PC-3 (cell line): ENCODE results near the gene ZNF385B. TPM values are rescaled to one million over a fixed set of nuclear protein-coding genes. Genes with fewer than 3 reads are reported as not detected.
"Not testable (repeated sequence)": the region's sequence is repeated elsewhere in the genome, so short reads cannot be mapped to it uniquely, and the experiment has no call there.

Experiments used
- ATAC-seq: fragments of 200-7000 bp; cut with Tn5 transposase; 2 replicates; pipeline ENCODE4 v1.9.1; 2020; ENCODE audit warnings: mild to moderate bottlenecking, moderate library complexity
- BruUV-seq: library from RNA; stranded (reverse); fragments of 400-500 nt; replicated peaks from 2 replicates; lab custom pipeline; 2021; lab: Mats Ljungman, UMichigan
- CTCF ChIA-PET: fragments of 300-600 bp; sonication (Branson Sonifier 250); formaldehyde crosslinking; loops from one replicate; lab custom pipeline; 2022; ENCODE audit warnings: antibody characterized with exemption; lab: Charles Lee
- POLR2A ChIA-PET: fragments of 300-600 bp; sonication (Branson Sonifier 250); formaldehyde crosslinking; loops from one replicate; lab custom pipeline; 2022; ENCODE audit warnings: antibody characterized with exemption; ENCODE audit not compliant: unreplicated experiment; lab: Charles Lee
- DNase-seq: peaks from one replicate; pipeline ENCODE4 v3.0.0-alpha.2; 2015
- H2AFZ ChIP-seq: fragments of 300-600 bp; sonication (generic); 2 replicates; pipeline ENCODE4 v1.6.0; 2016; ENCODE audit warnings: antibody characterized with exemption, low read length
- H3F3A ChIP-seq: fragments of 300-600 bp; sonication (generic); one replicate; pipeline ENCODE4 v1.6.0; 2017; ENCODE audit warnings: antibody characterized with exemption, low read length, control low read depth, mild to moderate bottlenecking; ENCODE audit not compliant: unreplicated experiment
- H3K27ac ChIP-seq: fragments of 300-600 bp; sonication (generic); 2 replicates; pipeline ENCODE4 v1.5.1; 2016; ENCODE audit warnings: mild to moderate bottlenecking, low read length
- H3K27me3 ChIP-seq: fragments of 300-600 bp; sonication (generic); 2 replicates; pipeline ENCODE4 v1.6.1; 2016; ENCODE audit warnings: low read length, mixed read lengths
- H3K36me3 ChIP-seq: fragments of 300-600 bp; sonication (generic); 2 replicates; pipeline ENCODE4 v1.6.1; 2016; ENCODE audit warnings: low read depth, mixed run types, low read length, mixed read lengths
- H3K4me1 ChIP-seq: fragments of 300-600 bp; sonication (generic); 2 replicates; pipeline ENCODE4 v1.5.1; 2016; ENCODE audit warnings: low read length; ENCODE audit not compliant: insufficient read depth
- H3K4me2 ChIP-seq: fragments of 300-600 bp; sonication (generic); 2 replicates; pipeline ENCODE4 v1.6.0; 2016; ENCODE audit warnings: low read length
- H3K4me3 ChIP-seq: fragments of 300-600 bp; sonication (generic); 2 replicates; pipeline ENCODE4 v1.5.1; 2016; ENCODE audit warnings: mild to moderate bottlenecking, low read length, mixed read lengths
- H3K79me2 ChIP-seq: fragments of 300-600 bp; sonication (generic); 2 replicates; pipeline ENCODE4 v1.6.1; 2017; ENCODE audit warnings: low read length, mixed read lengths
- H3K9ac ChIP-seq: fragments of 300-600 bp; sonication (generic); 2 replicates; pipeline ENCODE4 v1.6.0; 2016; ENCODE audit warnings: mild to moderate bottlenecking, low read length
- H3K9me2 ChIP-seq: fragments of 300-600 bp; sonication (generic); replicated peaks from 2 replicates; pipeline ENCODE4 v1.6.1; 2016; ENCODE audit warnings: mixed run types, low read length, mixed read lengths
- H3K9me3 ChIP-seq: fragments of 300-600 bp; sonication (generic); 2 replicates; pipeline ENCODE4 v1.6.1; 2016; ENCODE audit warnings: low read length, mixed read lengths
- H4K20me1 ChIP-seq: fragments of 300-600 bp; sonication (generic); 2 replicates; pipeline ENCODE4 v1.6.1; 2016; ENCODE audit warnings: low read length, mixed read lengths
- CTCF ChIP-seq: fragments of 300-600 bp; sonication (generic); conservative IDR thresholded peaks from 2 replicates; pipeline ENCODE4 v1.5.1; 2017; ENCODE audit warnings: antibody characterized with exemption, low read depth, mild to moderate bottlenecking, low read length
- EZH2 ChIP-seq: fragments of 300-600 bp; sonication (generic); IDR thresholded peaks from one replicate; pipeline ENCODE4 v1.6.1; 2017; ENCODE audit warnings: antibody characterized with exemption, mild to moderate bottlenecking, low read length; ENCODE audit not compliant: unreplicated experiment
- EZH2phosphoT487 ChIP-seq: fragments of 300-600 bp; sonication (generic); IDR thresholded peaks from 2 replicates; pipeline ENCODE4 v1.6.1; 2018; ENCODE audit warnings: mild to moderate bottlenecking, antibody characterized with exemption, low read length, borderline replicate concordance
- intact Hi-C: fragments of 100-400 bp; cut with micrococcal nuclease; formaldehyde crosslinking; loops from 2 replicates; pipeline ENCODE4 v1.9.0; 2023
- total RNA-seq: library from RNA; depleted of rRNA; stranded (reverse); fragments of >200 nt; gene quantifications from 2 replicates; pipeline ENCODE4 v1.2.3, GENCODE V29; 2014

ZNF385B gene
- total RNA-seq, 1 experiment from 2014 or later = 2.4 TPM

- Histone ChIP-seq H3F3A (no peaks in the 10 kb centered on the region), H3K36me3 (peaks cover 4% of the 10 kb centered on the region; the same call in 1 of the 2 replicates), H4K20me1 (no peaks in the 10 kb centered on the region), H2AFZ (no peak overlapping the region), H3K4me3 (no peak overlapping the region), H3K9ac (no peak overlapping the region), H3K4me2 (no peak overlapping the region), H3K27me3 (no peaks in the 10 kb centered on the region), H3K9me2 (no peaks in the 10 kb centered on the region), H3K79me2 (no peaks in the 10 kb centered on the region), H3K27ac (no peak overlapping the region), H3K9me3 (peaks cover 8% of the 10 kb centered on the region), H3K4me1 (peaks cover 7% of the 10 kb centered on the region; the same call in 1 of the 2 replicates)
- ChIA-PET POLR2A (no interaction called here), CTCF (no interaction called here)
- ATAC-seq (peak; percentile 74), DNase-seq (peak; percentile 77)
- intact Hi-C loops = no loop called here
- no TSS peak for BruUV-seq
- no peak for TF ChIP-seq CTCF
Observed at GRCh38 chr2:179467111-179467510, 394.3 kb downstream of the ZNF385B start.

- Histone ChIP-seq H3K36me3 (peaks cover 30% of the 10 kb centered on the region; the same call in 1 of the 2 replicates), H3K9ac (no peak overlapping the region), H3K4me2 (no peak overlapping the region), H3K27me3 (no peaks in the 10 kb centered on the region), H3K27ac (no peak overlapping the region), H3K4me3 (no peak overlapping the region), H3K79me2 (no peaks in the 10 kb centered on the region), H4K20me1 (no peaks in the 10 kb centered on the region), H3F3A (peaks cover 7% of the 10 kb centered on the region), H3K9me2 (no peaks in the 10 kb centered on the region), H2AFZ (no peak overlapping the region), H3K4me1 (peaks cover 7% of the 10 kb centered on the region), H3K9me3 (peaks cover 24% of the 10 kb centered on the region)
- intact Hi-C loops = no loop called here
- CTCF ChIA-PET = no interaction called here
- DNase-seq (peak; percentile 3), ATAC-seq (no peak)
- POLR2A ChIA-PET = no interaction called here
- no TSS peak for BruUV-seq
- no peak for TF ChIP-seq CTCF
- no peak for TF ChIP-seq EZH2
- TF ChIP-seq EZH2phosphoT487 = no peak
Observed at GRCh38 chr2:179461420-179461819, 400.0 kb downstream of the ZNF385B start.

GRCh38 chr2:179460181-179460929 lies 401.1 kb downstream of the ZNF385B start:
- TSS peak; percentile 46 for BruUV-seq
- H2AFZ ChIP-seq = peak overlapping the region; percentile 49
- no peaks in the 10 kb centered on the region for H3K9me2 ChIP-seq
- peak; percentile 72 for ATAC-seq
- H3K27me3 ChIP-seq = no peaks in the 10 kb centered on the region
- H3K4me3 ChIP-seq = no peak overlapping the region
- peak; percentile 91 for DNase-seq
- H3K9me3 ChIP-seq = peaks cover 21% of the 10 kb centered on the region
- intact Hi-C loops = no loop called here
- H3K27ac ChIP-seq = peak overlapping the region; percentile 93
- H3K4me2 ChIP-seq = peak overlapping the region; percentile 35; the same call in 1 of the 2 replicates
- peak overlapping the region; percentile 16; the same call in 1 of the 2 replicates for H3K9ac ChIP-seq
- H3K79me2 ChIP-seq = no peaks in the 10 kb centered on the region
- peaks cover 30% of the 10 kb centered on the region; the same call in 1 of the 2 replicates for H3K36me3 ChIP-seq
- TF ChIP-seq EZH2phosphoT487 (no peak), EZH2 (no peak), CTCF (no peak)
- no peaks in the 10 kb centered on the region for H4K20me1 ChIP-seq
- POLR2A ChIA-PET = no interaction called here
- H3F3A ChIP-seq = peaks cover 11% of the 10 kb centered on the region
- peaks cover 18% of the 10 kb centered on the region for H3K4me1 ChIP-seq
- CTCF ChIA-PET = no interaction called here

- H3K9me2 ChIP-seq, DNase-seq, H3K27ac ChIP-seq, ATAC-seq, H3K27me3 ChIP-seq, BruUV-seq, H4K20me1 ChIP-seq, H2AFZ ChIP-seq, POLR2A ChIA-PET, H3K4me2 ChIP-seq, CTCF ChIA-PET, H3K79me2 ChIP-seq, intact Hi-C loops, H3K4me3 ChIP-seq, H3K9ac ChIP-seq: not testable (repeated sequence)
- Histone ChIP-seq H3F3A (peaks cover 15% of the 10 kb centered on the region), H3K36me3 (peaks cover 30% of the 10 kb centered on the region; the same call in 1 of the 2 replicates), H3K4me1 (peaks cover 39% of the 10 kb centered on the region), H3K9me3 (peaks cover 20% of the 10 kb centered on the region)
Observed at GRCh38 chr2:179458113-179458512, 403.3 kb downstream of the ZNF385B start.
